ENCODE data around the gene POLR2B. TPM values are rescaled to one million over a fixed set of nuclear protein-coding genes. Genes with fewer than 3 reads are reported as not detected.

Gene POLR2B
- total RNA-seq, 4 donors from 2014 or later: 39.8 to 74.8 (median 53.4) TPM

DNA sequence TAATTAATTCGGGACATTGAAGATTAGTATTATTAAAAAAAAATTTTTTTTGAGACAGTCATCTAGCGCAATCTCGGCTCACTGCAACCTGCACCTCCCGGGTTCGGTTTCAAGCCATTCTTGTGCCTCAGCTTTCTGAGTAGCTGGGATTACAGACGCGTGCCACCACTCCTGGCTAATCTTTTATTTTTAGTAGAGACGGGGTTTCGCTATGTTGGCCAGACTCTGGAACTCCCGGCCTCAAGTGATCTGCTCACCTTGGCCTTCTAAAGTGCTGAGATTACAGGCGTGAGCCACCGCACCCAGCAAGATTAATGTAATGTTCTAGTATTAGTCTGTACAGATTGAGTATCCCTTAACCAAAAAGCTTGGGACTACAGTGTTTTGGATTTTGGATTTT is 38.3 kb upstream of the POLR2B start:
- no peak overlapping the region for H3K4me3 ChIP-seq
- peaks cover 0 to 10% (median 2%) of the 10 kb centered on the region in 4 donors for H3K36me3 ChIP-seq
- WGBS, 2 donors (ENCODE audit: low coverage in 1 of 2): 95 to 100% methylated on average over 4 to 12 of the region's 12 CpGs
- no peaks in the 10 kb centered on the region for H3K4me1 ChIP-seq
- no peaks in the 10 kb centered on the region for H3K9me3 ChIP-seq
- H3K27me3 ChIP-seq: no peaks in the 10 kb centered on the region
- no peak overlapping the region for H3K27ac ChIP-seq
- in situ Hi-C loops (cut with MboI; ENCODE audit: low pct_ligation_motif_present in 1 of 4, low pct_unique_long_range_greater_than_20kb in 1 of 4, low sequenced_read_pairs in 3 of 4): no loop called here
- intact Hi-C loops (cut with DNase I; ENCODE audit: low total_unique reads): no loop called here
- no peak for DNase-seq
- no peak for TF ChIP-seq EP300 (IDR thresholded peaks at IDR 0.05; ENCODE audit: low read depth)
- TF ChIP-seq, protein P1, sequence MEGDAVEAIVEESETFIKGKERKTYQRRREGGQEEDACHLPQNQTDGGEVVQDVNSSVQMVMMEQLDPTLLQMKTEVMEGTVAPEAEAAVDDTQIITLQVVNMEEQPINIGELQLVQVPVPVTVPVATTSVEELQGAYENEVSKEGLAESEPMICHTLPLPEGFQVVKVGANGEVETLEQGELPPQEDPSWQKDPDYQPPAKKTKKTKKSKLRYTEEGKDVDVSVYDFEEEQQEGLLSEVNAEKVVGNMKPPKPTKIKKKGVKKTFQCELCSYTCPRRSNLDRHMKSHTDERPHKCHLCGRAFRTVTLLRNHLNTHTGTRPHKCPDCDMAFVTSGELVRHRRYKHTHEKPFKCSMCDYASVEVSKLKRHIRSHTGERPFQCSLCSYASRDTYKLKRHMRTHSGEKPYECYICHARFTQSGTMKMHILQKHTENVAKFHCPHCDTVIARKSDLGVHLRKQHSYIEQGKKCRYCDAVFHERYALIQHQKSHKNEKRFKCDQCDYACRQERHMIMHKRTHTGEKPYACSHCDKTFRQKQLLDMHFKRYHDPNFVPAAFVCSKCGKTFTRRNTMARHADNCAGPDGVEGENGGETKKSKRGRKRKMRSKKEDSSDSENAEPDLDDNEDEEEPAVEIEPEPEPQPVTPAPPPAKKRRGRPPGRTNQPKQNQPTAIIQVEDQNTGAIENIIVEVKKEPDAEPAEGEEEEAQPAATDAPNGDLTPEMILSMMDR (IDR thresholded peaks at IDR 0.05): no peak
- no peak for TF ChIP-seq POLR2AphosphoS5 (IDR thresholded peaks at IDR 0.05)
- no peak for TF ChIP-seq POLR2A (IDR thresholded peaks at IDR 0.05)

DNA sequence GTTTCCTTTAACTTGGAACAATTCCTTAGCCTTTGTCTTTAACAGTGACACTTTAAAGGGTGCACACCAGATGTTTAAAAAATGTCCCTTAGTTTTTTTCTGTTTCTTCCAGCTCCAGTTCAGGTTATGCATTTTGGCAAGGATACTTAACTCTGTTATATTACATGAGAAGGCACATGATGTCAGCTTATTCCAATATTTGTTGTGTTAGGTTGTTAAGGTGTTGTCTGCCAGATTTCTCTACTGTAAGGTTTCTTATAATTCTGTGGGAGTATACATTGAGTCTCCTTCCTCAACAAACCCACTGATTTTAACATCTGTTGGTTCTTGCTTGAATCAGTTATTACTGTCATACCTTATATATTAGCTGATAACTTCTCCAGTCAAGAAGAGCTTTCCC is 37.7 kb upstream of the POLR2B start:
- Histone ChIP-seq H3K36me3 (peaks cover 0 to 10% (median 2%) of the 10 kb centered on the region in 4 donors), H3K4me3 (no peak overlapping the region), H3K9me3 (no peaks in the 10 kb centered on the region), H3K27me3 (no peaks in the 10 kb centered on the region), H3K27ac (no peak overlapping the region), H3K4me1 (no peaks in the 10 kb centered on the region)
- in situ Hi-C loops (cut with MboI; ENCODE audit: low pct_ligation_motif_present in 1 of 4, low pct_unique_long_range_greater_than_20kb in 1 of 4, low sequenced_read_pairs in 3 of 4): no loop called here
- TF ChIP-seq EP300 (IDR thresholded peaks at IDR 0.05; ENCODE audit: low read depth) (no peak), POLR2A (IDR thresholded peaks at IDR 0.05) (no peak), POLR2AphosphoS5 (IDR thresholded peaks at IDR 0.05) (no peak)
- TF ChIP-seq, protein P1 (IDR thresholded peaks at IDR 0.05): no peak
- DNase-seq: no peak
- intact Hi-C loops (cut with DNase I; ENCODE audit: low total_unique reads): no loop called here

DNA sequence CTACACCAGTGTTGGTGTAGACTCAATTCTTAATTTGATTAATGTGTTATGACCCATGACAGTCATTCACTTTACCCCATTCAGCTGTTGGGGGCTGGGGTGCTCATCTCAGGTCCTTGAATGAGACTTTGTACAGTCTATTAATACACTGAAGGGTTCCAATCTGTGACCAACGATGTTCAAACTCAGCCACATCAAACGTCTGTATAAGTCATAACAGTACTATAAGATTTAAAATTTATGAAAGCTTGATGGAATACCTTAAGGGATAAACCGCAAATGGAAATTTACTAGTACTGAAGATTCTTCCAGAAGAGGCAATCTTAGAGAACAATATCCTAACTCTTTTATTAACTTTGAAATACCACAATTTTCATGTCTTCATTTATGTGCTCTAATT is 37.3 kb upstream of the POLR2B start:
- Histone ChIP-seq H3K4me3 (no peak overlapping the region), H3K4me1 (no peaks in the 10 kb centered on the region), H3K9me3 (no peaks in the 10 kb centered on the region), H3K36me3 (peaks cover 0 to 10% (median 2%) of the 10 kb centered on the region in 4 donors), H3K27me3 (no peaks in the 10 kb centered on the region), H3K27ac (no peak overlapping the region)
- no peak for DNase-seq
- WGBS, 2 donors (ENCODE audit: low coverage in 1 of 2): 68% methylated on average over 3 of the region's 3 CpGs
- in situ Hi-C loops (cut with MboI; ENCODE audit: low pct_ligation_motif_present in 1 of 4, low pct_unique_long_range_greater_than_20kb in 1 of 4, low sequenced_read_pairs in 3 of 4) (no loop called here), intact Hi-C loops (cut with DNase I; ENCODE audit: low total_unique reads) (no loop called here)
- TF ChIP-seq, protein P1 (IDR thresholded peaks at IDR 0.05): no peak
- TF ChIP-seq EP300 (IDR thresholded peaks at IDR 0.05; ENCODE audit: low read depth) (no peak), POLR2AphosphoS5 (IDR thresholded peaks at IDR 0.05) (no peak), POLR2A (IDR thresholded peaks at IDR 0.05) (no peak)

DNA sequence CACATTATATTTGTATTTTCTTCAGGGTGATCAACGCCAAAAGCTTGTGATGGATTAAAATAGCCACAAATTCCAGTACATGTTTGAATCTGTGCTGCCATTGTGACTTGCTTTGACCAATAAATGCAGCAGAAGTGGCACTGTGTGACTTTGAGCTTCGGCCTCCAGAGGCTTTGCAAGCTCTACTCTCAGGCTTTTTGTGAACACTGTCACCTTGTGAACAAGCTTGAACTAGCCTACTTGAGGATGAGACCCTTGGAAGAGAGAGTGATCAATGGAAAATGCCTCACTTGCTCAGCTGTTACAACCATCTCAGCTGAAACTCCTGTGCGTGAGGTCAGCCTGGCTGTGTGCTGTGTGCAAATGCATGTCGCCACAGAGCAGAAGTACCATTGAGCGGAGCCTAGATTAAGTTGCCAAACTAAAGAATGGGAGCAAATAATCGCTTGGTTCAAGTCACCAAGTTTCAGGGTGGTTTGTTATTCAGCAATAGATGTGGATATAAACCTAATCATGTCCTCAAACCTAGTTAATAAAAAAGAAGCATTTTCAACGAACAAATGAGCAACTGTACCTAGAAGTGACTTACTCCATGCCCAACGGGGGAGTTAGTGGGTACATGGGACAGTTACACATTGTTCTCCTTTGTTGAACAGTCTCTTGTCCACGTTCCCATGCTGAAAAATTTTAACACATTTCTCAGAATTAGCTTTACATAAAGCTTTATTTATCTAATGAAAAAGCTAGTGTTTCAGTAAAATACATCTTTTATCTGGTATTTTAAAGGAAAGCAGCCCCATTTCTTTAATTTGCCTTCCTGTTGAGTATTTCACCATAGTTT is 24.8 kb upstream of the POLR2B start:
- no peak overlapping the region for H3K4me3 ChIP-seq
- WGBS, 2 donors (ENCODE audit: low coverage in 1 of 2): 70 to 86% methylated on average over 4 to 9 of the region's 9 CpGs
- H3K9me3 ChIP-seq: no peaks in the 10 kb centered on the region
- no peak for DNase-seq
- peaks cover 6 to 11% (median 7%) of the 10 kb centered on the region in 4 donors for H3K4me1 ChIP-seq
- H3K27ac ChIP-seq: no peak overlapping the region
- in situ Hi-C loops (cut with MboI; ENCODE audit: low pct_ligation_motif_present in 1 of 4, low pct_unique_long_range_greater_than_20kb in 1 of 4, low sequenced_read_pairs in 3 of 4) (no loop called here), intact Hi-C loops (cut with DNase I; ENCODE audit: low total_unique reads) (no loop called here)
- H3K27me3 ChIP-seq: no peaks in the 10 kb centered on the region
- TF ChIP-seq POLR2AphosphoS5 (IDR thresholded peaks at IDR 0.05) (no peak), EP300 (IDR thresholded peaks at IDR 0.05; ENCODE audit: low read depth) (no peak), POLR2A (IDR thresholded peaks at IDR 0.05) (no peak)
- TF ChIP-seq, protein P1 (IDR thresholded peaks at IDR 0.05): no peak
- no peaks in the 10 kb centered on the region for H3K36me3 ChIP-seq

Data from transverse colon (tissue), 4 donors.